DOHH2 (cell line): ENCODE results near the gene CARD10.

ENCODE experiments used
- EZH2phosphoT487 ChIP-seq: fragments of 200-600 bp; sonication (generic); IDR thresholded peaks from 2 replicates; pipeline ENCODE4 v1.6.1; 2017; ENCODE audit warnings: borderline replicate concordance, mild to moderate bottlenecking, antibody characterized with exemption, low read length, moderate library complexity, mixed read lengths
- TF ChIP-seq, protein P1 (sequence below): fragments of 200-600 bp; sonication (generic); IDR thresholded peaks from one replicate; pipeline ENCODE4 v1.5.1; 2014; ENCODE audit warnings: antibody characterized with exemption, mild to moderate bottlenecking, low read depth, low read length; ENCODE audit not compliant: poor library complexity, severe bottlenecking

DNA sequence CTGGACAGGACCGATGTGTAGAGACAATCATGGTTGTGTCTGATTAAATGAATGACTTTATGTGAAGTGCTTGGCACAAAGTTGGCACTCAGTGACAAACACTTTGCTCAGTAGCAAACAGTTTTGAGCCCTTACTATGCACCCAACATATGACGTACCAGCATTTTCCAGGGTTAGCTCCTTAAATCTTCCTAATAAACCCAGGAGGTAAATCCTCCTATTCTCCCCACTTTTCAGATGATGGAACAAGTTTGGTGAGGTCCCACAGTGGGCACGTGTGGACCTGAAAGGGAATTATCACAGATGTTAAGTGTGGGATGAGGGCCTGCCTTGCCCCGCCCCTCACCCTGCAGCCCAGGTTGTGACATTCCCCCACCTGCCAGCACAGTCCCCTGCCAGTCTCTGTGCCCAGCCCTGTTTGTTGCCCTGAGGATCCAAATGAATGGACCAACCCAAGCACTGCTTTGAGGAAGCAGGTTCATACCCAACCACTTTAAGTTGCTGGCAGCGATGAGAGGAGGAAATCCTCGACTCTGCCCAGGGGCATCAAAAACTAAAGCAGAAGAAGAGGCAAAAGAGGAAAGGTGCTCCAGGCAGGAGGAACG is 6.6 kb upstream of the CARD10 start:
- TF ChIP-seq, protein P1, sequence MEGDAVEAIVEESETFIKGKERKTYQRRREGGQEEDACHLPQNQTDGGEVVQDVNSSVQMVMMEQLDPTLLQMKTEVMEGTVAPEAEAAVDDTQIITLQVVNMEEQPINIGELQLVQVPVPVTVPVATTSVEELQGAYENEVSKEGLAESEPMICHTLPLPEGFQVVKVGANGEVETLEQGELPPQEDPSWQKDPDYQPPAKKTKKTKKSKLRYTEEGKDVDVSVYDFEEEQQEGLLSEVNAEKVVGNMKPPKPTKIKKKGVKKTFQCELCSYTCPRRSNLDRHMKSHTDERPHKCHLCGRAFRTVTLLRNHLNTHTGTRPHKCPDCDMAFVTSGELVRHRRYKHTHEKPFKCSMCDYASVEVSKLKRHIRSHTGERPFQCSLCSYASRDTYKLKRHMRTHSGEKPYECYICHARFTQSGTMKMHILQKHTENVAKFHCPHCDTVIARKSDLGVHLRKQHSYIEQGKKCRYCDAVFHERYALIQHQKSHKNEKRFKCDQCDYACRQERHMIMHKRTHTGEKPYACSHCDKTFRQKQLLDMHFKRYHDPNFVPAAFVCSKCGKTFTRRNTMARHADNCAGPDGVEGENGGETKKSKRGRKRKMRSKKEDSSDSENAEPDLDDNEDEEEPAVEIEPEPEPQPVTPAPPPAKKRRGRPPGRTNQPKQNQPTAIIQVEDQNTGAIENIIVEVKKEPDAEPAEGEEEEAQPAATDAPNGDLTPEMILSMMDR: no peak
- no peak for TF ChIP-seq EZH2phosphoT487
